Tibial nerve (tissue), 4 donors: ENCODE results near the gene MPP4.

Source experiments
- CTCF ChIP-seq, 5 experiments: fragments of 200-600 bp in 3 of 5; fragments of 450-650 bp in 2 of 5; sonication (generic) in 3 of 5; IDR thresholded peaks; one replicate each; pipeline ENCODE4 v1.5.1; 2016 to 2019; ENCODE audit warnings: antibody characterized with exemption in 5 of 5, mild to moderate bottlenecking in 3 of 5, moderate library complexity in 2 of 5
- EP300 ChIP-seq, 2 donors: sonication (generic); formaldehyde crosslinking; IDR thresholded peaks; one replicate each; pipeline ENCODE4 v1.6.1; 2017; ENCODE audit warnings: antibody characterized with exemption in 2 of 2, mild to moderate bottlenecking in 1 of 2
- POLR2A ChIP-seq, 2 donors: fragments of 450-650 bp; IDR thresholded peaks; one replicate each; pipeline ENCODE4 v1.6.1; 2017; ENCODE audit warnings: antibody characterized with exemption in 2 of 2, mild to moderate bottlenecking in 2 of 2, moderate library complexity in 2 of 2

DNA sequence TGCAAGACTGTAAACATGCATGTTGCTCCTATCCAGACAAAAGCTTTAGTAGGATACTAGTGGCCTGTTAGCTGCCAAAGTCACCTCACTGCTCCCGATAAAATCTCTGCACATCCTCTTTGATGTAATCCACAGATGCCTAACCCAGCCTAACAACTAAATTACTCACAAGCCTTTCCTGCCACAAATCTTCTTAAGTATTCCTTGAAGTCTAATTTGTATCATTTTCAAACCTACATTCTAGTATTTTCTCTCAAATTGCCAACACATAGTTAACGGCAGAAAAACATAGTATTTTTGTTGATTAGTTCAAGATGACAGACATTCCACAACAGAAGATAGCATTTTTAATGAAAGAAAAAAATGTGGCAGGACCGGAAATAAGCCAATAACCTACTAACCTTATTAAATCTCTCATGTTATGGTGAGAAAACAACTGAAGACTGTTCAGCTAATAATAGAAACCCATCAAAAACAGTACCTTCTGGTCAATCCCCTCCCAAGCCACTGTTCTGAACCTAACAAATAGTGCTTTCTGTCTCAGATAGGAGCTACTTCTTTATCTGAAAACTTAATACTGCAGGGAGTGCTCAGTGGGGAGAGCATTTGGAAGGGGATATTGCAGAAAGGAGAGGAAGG is at the start of gene MPP4:
- no peak for TF ChIP-seq CTCF (IDR thresholded peaks at IDR 0.05)
- TF ChIP-seq EP300 (IDR thresholded peaks at IDR 0.05): no peak
- no peak for TF ChIP-seq POLR2A (IDR thresholded peaks at IDR 0.05)
